SU-DHL-6 (cell line): Measurements from ENCODE around the gene MUCL1.

Experiments used
- H2AFZ ChIP-seq: fragments of 200-600 bp; sonication (generic); 2 replicates; pipeline ENCODE4 v1.6.1; 2014; ENCODE audit warnings: low read depth, mild to moderate bottlenecking, moderate library complexity, mixed read lengths, antibody characterized with exemption, low read length; ENCODE audit not compliant: severe bottlenecking
- H3F3A ChIP-seq: fragments of 200-600 bp; shearing (Covaris generic); 2 replicates; pipeline ENCODE4 v1.6.0; 2016; ENCODE audit warnings: antibody characterized with exemption, mild to moderate bottlenecking; ENCODE audit not compliant: insufficient read depth
- H3K27ac ChIP-seq: fragments of 200-600 bp; sonication (generic); 2 replicates; pipeline ENCODE4 v1.5.1; 2016; ENCODE audit warnings: low read depth, mild to moderate bottlenecking, low read length, moderate library complexity, mixed read lengths
- H3K27me3 ChIP-seq: fragments of 200-600 bp; sonication (generic), shearing (Covaris generic); 2 replicates; pipeline ENCODE4 v1.6.0; 2014; ENCODE audit warnings: mild to moderate bottlenecking, low read length
- H3K36me3 ChIP-seq: fragments of 200-600 bp; sonication (generic); 2 replicates; pipeline ENCODE4 v1.6.1; 2014; ENCODE audit warnings: mild to moderate bottlenecking, low read length, mixed read lengths
- H3K4me2 ChIP-seq: fragments of 300-600, 200-600 bp; shearing (Covaris generic), sonication (generic); 2 replicates; pipeline ENCODE4 v1.6.0; 2014; ENCODE audit warnings: low read length, low read depth, mild to moderate bottlenecking; ENCODE audit not compliant: poor library complexity, severe bottlenecking
- H3K4me3 ChIP-seq: fragments of 200-600 bp; sonication (generic); 2 replicates; pipeline ENCODE4 v1.5.1; 2014; ENCODE audit warnings: antibody characterized with exemption, low read length, mild to moderate bottlenecking, mixed read lengths; ENCODE audit not compliant: insufficient read depth, poor library complexity, severe bottlenecking
- H3K79me2 ChIP-seq: fragments of 200-600 bp; sonication (generic); 2 replicates; pipeline ENCODE4 v1.6.1; 2014; ENCODE audit warnings: mild to moderate bottlenecking, low read length, moderate library complexity; ENCODE audit not compliant: insufficient read depth
- H3K9ac ChIP-seq: fragments of 200-600 bp; sonication (generic); 2 replicates; pipeline ENCODE4 v1.7.0; 2014; ENCODE audit warnings: mild to moderate bottlenecking, low read length
- H3K9me2 ChIP-seq: fragments of 200-600 bp; sonication (generic); replicated peaks from 2 replicates; pipeline ENCODE4 v1.6.1; 2014; ENCODE audit warnings: low read length; ENCODE audit not compliant: insufficient read depth
- H3K9me3 ChIP-seq: fragments of 200-600 bp; sonication (generic); 2 replicates; pipeline ENCODE4 v1.6.1; 2014; ENCODE audit warnings: low read length, mixed read lengths; ENCODE audit not compliant: insufficient read depth
- H4K20me1 ChIP-seq: fragments of 200-600 bp; sonication (generic); 2 replicates; pipeline ENCODE4 v1.6.1; 2014; ENCODE audit warnings: low read depth, mild to moderate bottlenecking, antibody characterized with exemption, low read length, moderate library complexity, mixed read lengths
- EZH2phosphoT487 ChIP-seq: fragments of 200-600 bp; sonication (generic), shearing (Covaris generic); conservative IDR thresholded peaks from 2 replicates; pipeline ENCODE4 v1.6.1; 2018; ENCODE audit warnings: mild to moderate bottlenecking, antibody characterized with exemption, low read length, moderate library complexity, mixed read lengths
- TF ChIP-seq, protein P1 (sequence below): fragments of 200-600 bp; sonication (generic); IDR thresholded peaks from one replicate; pipeline ENCODE4 v1.5.1; 2017; ENCODE audit warnings: antibody characterized with exemption, mild to moderate bottlenecking, low read length, moderate library complexity; ENCODE audit not compliant: insufficient read depth, poor library complexity, severe bottlenecking

The MUCL1 gene

DNA sequence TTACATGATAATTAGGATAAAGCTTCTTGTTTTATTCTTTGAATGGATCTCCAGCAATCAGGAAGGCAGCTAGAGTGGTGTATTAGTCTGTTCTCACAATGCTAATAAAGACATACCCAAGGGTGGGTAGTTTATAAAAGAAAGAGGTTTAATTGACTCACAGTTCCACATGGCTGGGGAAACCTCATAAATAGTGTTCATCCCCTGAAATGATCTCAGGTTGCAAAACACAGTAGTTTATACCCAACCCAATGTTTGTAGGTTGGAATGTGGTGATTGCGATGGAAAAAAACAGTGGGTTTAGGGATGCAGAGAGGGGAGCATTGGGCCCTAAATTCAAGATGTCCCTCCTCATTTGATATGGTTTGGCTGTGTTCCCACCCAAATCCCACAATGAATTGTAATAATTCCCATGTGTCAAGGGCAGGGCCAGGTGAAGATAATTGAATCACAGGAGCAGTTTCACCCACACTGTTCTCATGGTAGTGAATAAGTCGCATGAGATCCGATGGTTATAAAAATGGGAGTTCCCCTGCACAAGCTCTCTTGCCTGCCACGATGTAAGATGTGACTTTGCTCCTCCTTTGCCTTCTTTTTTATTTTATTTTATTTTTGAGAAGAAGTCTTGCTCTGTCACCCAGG, 11.5 kb downstream of the MUCL1 start:
- H3K27ac ChIP-seq, result no peak overlapping the region
- H3K4me2 ChIP-seq, result no peak overlapping the region
- no peaks in the 10 kb centered on the region for H3F3A ChIP-seq
- no peaks in the 10 kb centered on the region for H3K9me3 ChIP-seq
- no peak overlapping the region for H3K9ac ChIP-seq
- H3K27me3 ChIP-seq, result no peaks in the 10 kb centered on the region
- no peak overlapping the region for H3K4me3 ChIP-seq
- no peak for TF ChIP-seq EZH2phosphoT487
- TF ChIP-seq, protein P1, sequence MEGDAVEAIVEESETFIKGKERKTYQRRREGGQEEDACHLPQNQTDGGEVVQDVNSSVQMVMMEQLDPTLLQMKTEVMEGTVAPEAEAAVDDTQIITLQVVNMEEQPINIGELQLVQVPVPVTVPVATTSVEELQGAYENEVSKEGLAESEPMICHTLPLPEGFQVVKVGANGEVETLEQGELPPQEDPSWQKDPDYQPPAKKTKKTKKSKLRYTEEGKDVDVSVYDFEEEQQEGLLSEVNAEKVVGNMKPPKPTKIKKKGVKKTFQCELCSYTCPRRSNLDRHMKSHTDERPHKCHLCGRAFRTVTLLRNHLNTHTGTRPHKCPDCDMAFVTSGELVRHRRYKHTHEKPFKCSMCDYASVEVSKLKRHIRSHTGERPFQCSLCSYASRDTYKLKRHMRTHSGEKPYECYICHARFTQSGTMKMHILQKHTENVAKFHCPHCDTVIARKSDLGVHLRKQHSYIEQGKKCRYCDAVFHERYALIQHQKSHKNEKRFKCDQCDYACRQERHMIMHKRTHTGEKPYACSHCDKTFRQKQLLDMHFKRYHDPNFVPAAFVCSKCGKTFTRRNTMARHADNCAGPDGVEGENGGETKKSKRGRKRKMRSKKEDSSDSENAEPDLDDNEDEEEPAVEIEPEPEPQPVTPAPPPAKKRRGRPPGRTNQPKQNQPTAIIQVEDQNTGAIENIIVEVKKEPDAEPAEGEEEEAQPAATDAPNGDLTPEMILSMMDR, result no peak
- no peaks in the 10 kb centered on the region for H4K20me1 ChIP-seq
- no peaks in the 10 kb centered on the region for H3K9me2 ChIP-seq
- no peaks in the 10 kb centered on the region for H3K79me2 ChIP-seq
- H3K36me3 ChIP-seq, result no peaks in the 10 kb centered on the region
- H2AFZ ChIP-seq, result no peak overlapping the region

DNA sequence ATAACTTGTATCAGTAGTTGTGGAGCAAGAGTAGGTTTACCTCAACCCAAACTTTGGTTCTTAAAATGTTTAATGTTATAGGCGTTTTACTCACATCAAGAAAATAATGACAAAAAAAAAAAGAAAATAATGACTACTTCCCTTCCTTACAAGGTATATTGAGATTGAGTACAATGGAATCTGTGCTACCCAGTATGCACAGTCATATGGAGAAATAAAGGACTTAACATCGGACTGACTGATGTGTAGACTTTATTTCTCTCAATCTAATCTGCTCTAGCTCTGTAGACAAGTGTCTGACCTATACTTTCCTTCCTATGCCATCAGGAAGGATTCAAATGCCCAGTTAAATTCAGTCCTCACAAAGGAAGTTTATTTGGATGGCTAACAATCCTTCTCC, 14.4 kb downstream of the MUCL1 start:
- H3K9me3 ChIP-seq, result no peaks in the 10 kb centered on the region
- no peaks in the 10 kb centered on the region for H3F3A ChIP-seq
- no peak for TF ChIP-seq EZH2phosphoT487
- TF ChIP-seq, protein P1, result no peak
- H3K4me3 ChIP-seq, result no peak overlapping the region
- H3K9me2 ChIP-seq, result no peaks in the 10 kb centered on the region
- no peak overlapping the region for H3K27ac ChIP-seq
- no peaks in the 10 kb centered on the region for H3K36me3 ChIP-seq
- H3K9ac ChIP-seq, result no peak overlapping the region
- no peaks in the 10 kb centered on the region for H3K27me3 ChIP-seq
- H2AFZ ChIP-seq, result no peak overlapping the region
- H4K20me1 ChIP-seq, result no peaks in the 10 kb centered on the region
- H3K79me2 ChIP-seq, result no peaks in the 10 kb centered on the region
- H3K4me2 ChIP-seq, result no peak overlapping the region

DNA sequence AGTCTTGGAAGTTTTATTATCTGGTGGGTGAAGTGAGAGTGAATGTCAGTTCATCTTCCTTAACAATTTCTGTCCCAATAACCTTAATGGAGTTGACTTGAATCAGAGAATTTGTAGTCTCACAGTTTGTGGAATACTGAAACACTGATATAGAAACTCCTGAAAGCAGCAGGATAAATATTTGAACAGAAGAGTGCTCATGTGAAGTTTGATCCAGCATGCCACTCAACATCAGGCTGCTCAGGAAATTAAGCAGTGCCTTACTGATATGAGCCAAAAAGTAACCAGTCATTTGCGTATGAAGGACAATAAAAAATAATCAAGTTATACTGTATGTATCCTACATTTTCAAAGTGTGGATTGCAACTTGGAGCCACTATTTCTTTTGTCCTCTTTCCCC, 15.7 kb downstream of the MUCL1 start:
- no peak overlapping the region for H3K4me2 ChIP-seq
- H3K9me3 ChIP-seq, result no peaks in the 10 kb centered on the region
- no peak overlapping the region for H2AFZ ChIP-seq
- H3K36me3 ChIP-seq, result no peaks in the 10 kb centered on the region
- H3K9me2 ChIP-seq, result no peaks in the 10 kb centered on the region
- no peak overlapping the region for H3K9ac ChIP-seq
- no peak overlapping the region for H3K27ac ChIP-seq
- no peaks in the 10 kb centered on the region for H3K79me2 ChIP-seq
- no peaks in the 10 kb centered on the region for H3K27me3 ChIP-seq
- TF ChIP-seq, protein P1, result no peak
- no peak for TF ChIP-seq EZH2phosphoT487
- no peak overlapping the region for H3K4me3 ChIP-seq
- H4K20me1 ChIP-seq, result no peaks in the 10 kb centered on the region
- no peaks in the 10 kb centered on the region for H3F3A ChIP-seq
